HG03439 (cell line): Measurements from ENCODE around the gene SPACA6.

Experiments
- ATAC-seq: cut with Tn5 transposase; IDR thresholded peaks from one replicate; pipeline ENCODE4 v1.9.1; 2021; ENCODE audit warnings: mild to moderate bottlenecking, moderate library complexity; ENCODE audit not compliant: unreplicated experiment

The SPACA6 gene

DNA sequence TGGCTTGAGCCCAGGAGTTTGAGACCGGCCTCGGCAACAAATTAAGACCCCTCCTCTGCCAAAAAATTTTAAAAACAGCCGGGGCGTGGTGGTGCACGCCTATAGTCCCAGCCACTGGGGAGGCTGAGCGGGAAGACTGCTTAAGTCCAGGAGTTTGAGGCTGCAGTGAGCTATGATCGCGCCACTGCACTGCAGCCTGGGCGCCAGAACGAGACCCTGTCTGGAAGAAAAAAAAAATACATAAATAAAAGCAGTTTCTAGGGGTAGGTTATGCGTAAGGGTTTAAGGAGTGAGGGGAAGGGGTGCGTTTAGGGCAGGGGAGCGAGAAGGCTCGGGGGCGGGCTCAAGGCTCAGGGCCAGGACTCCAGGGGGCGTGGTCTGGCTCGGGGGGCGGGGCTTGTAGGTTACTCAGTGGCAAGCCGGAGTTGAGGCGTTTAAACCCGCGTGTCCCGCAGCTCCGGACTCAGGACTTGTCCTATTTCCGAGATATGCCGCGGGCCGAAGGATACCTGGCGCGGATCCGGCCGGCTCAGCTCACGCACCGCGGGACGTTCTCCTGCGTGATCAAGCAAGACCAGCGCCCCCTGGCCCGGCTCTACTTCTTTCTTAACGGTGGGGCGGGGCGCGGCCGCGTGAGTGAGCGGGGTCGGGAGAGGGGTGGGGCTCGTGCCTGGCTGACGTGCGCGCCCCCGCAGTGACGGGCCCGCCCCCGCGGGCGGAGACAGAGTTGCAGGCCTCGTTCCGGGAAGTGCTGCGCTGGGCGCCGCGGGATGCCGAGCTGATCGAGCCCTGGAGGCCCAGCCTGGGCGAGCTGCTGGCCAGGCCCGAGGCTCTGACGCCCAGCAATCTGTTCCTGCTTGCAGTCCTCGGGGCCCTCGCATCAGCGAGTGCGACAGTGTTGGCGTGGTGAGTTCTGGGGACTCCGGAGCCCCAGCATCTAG, 10.7 kb downstream of the SPACA6 start:
- peak; percentile 86 for ATAC-seq

DNA sequence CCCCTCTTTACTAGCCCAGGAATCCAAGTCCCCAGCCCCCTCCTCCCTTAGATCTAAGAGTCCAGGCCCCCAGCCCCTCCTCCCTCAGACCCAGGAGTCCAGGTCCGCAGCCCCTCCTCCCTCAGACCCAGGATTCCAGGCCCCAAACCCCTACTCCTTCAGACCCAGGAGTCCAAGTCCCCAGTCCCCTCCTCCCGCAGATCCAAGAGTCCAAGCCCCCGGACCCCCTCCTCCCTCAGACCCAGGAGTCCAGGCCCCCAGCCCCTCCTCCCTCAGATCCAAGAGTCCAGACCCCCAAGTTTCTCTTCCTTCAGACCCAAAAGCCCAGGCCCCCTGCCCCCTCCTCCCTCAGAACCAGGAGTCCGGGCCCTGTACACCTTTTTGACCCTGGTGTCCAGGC, 11.5 kb downstream of the SPACA6 start:
- ATAC-seq = no peak

DNA sequence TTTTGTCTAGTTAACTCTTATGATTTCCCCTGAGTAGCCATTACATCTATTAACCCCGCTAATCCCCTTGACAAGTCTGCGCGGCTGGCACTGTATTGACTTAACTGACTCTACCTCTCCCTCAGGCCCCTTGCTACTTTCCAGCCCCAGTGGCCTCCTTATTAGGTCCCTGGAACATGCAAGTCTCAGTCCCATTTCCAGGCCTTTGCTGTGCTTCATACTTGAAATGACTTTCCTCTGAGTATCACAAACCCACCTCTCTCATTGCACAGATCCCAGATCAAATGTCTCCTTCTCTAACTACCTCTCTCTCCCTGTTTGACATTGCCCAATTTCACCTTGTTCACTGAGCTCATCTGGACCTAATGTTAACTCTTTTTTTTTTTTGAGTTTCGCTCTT, 13.2 kb downstream of the SPACA6 start:
- no peak for ATAC-seq

DNA sequence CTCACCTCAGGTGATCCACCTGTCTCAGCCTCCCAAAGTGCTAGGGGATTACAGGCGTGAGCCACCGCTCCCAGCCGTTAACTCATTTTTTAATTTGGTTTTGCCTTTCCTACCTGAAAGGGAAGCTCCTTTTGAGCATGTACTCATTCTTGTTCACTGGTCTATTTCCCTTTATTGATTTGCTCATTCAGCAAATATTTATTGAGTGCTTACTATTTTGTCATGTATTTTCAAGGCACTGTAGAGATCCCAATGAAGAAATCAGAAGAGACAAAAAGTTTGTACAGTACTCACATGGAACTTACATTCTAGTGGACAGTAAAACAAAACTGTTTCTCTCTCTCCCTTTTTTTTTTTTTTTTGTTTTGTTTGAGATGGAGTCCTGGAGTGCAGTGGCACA, 13.8 kb downstream of the SPACA6 start:
- ATAC-seq = no peak

DNA sequence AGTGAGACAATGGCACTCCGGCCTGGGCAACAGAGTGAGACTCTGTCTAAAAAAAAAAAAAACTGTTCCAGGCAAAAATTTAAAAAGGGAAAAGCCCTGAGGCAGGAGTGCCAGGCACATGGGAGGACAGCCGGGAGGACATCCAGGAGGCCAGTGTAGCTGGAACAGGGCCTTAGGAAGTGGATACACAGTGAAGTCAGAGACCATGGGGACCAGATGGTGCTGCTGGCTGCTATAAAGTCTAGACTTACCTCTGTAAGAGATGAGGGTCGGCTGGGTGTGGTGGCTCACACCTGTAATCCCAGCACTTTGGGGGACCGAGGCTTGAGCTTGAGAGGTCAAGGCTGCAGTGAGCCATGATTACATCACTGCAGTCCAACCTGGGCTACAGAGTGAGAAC, 15.7 kb downstream of the SPACA6 start:
- ATAC-seq = no peak

DNA sequence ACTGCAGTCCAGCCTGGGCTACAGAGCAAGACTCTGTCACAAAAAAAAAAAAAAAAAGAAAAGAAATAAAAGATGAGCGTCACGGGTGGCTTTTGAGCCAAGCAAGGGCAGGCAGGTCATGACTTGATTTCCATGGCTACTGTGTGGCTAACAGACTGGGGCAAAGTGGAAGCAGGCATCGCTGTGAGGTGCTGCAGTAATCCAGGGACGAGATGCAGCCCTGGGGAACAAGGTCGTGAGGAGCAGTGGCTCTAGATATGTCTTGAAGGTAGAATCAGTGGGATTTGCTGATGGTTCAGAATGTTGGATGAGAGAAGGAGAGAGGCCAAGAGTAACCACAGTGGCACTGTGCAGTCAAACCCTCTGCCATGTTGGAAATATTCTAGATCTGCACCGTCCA, 16.4 kb downstream of the SPACA6 start:
- no peak for ATAC-seq

DNA sequence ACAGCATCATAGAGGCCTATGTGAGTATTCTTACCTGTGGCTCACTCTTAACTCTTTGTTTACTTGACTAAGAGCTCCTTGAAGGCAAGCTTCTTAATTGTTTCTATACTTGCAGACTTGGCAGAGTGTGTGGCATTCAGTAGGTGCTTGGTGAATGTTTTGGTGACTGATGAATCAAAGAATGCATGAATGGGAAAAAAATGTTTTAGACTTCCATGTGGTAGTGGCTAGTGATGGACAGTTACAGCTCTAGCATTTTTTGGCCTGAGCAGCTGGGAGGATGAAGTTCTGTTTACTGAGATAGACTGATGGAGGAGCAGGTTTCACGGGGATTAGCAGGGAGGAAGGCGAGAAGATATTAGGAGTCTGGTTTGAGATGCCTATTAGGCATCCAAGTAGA, 17.0 kb downstream of the SPACA6 start:
- no peak for ATAC-seq

DNA sequence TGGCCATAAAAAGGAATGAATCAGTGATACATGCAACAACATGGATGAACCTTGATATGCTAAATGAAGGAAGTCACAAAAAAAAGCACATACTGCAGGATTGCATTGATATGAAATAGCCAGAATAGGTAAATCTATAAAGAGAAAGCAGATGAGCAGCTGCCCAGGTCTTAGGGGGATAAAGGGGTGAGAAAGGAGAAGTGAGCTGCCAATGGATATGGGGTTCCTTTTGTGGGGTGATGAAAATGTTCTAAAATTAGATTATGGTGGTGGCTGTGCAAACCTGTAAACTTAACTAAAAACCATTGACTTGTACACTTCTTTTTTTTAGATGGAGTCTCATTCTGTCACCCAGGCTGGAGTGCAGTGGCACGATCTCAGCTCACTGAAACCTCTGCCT, 18.6 kb downstream of the SPACA6 start:
- ATAC-seq = no peak

DNA sequence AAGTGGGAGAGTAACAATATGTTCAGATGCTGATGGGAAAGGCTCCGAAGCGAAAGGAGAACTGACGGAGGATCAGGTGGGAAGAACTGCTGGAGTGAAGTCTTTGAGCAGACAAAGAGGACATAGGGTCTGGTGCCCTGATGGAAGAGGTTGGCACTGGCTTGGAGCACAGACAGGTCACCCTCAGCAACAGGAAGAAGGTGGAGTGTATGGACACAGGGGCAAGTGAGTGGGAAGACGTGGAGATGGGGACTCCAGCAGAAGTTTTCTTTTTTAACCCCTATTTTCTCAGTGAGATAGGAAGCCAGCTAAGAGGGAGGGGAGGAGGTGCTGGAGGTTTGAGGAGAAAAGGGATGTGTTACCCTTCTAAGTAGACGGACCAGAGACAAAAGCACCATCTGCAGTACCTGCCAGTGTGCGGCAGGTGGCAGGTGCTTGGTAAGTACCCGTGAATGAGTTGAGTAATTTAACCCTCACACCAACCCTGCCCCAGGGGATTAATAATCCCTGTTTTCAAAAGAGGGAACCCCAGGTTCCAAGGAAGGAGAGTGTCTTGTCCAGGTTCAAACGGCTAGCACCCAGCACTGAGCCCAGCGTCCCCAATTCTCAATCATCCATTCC, 19.4 kb downstream of the SPACA6 start:
- ATAC-seq = no peak

DNA sequence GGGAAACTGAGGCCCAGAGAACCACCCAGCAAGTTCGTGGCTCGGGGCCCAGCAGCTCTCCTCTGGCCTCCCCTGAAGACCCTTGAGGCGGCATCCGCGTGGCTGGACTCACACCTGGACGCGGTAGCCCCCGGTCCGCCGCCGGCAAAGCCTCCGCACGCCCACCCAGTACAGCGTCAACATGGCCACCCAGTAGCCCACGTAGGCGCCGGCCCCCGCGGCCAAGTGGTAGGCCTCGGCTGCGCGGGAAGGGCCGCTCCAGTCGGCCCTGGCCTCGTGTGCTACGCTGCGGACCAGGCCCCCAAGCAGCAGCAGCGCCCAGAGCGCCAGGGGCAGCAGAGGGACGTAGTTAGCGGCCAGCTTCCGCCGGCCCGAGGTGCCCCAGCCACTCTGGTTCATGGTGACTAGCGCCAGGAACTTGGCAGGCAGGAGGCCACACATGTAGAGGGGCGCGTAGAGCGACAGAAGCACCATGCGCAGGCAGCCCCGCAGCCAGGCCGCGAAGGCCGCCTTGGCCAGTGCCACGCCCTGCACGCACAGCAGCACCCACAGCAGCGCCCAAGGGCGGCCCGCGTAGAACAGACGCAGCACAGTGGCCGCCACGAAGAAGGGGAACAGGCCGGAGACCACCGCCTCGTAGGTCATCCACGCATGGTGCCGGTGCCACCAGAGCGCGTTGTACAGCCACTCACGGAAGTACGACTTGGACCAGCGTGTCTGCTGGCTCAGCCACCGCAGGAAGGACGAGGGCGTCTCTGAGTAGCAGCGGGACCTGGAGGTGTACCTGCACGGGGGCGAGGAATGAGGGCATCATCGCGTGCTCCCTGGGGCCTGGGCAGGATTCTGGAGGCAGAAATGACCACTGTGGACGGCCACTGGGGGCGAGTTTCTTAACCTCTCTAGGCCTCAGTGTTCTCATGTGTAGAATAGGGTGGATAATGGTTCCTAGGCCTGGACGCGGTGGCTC, 20.5 kb downstream of the SPACA6 start:
- no peak for ATAC-seq

DNA sequence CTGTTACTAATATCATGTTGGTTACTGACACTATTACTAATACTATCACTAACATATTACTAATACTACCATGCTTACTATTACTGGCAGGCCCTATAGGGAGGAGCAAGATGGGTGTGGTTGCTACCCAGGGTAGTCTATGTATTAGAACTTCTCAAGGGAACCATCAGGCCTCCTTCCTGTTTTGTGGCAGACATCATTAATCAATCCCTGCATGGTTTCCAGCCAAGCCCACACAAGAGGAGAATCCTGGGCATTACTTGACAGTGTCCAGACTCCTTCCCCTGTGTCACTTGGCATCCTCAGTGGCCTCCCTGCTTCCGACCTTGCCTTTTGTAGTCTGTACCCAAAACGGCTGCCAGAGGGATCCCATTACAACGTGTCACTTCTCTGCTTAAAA, 21.7 kb downstream of the SPACA6 start:
- ATAC-seq = no peak

DNA sequence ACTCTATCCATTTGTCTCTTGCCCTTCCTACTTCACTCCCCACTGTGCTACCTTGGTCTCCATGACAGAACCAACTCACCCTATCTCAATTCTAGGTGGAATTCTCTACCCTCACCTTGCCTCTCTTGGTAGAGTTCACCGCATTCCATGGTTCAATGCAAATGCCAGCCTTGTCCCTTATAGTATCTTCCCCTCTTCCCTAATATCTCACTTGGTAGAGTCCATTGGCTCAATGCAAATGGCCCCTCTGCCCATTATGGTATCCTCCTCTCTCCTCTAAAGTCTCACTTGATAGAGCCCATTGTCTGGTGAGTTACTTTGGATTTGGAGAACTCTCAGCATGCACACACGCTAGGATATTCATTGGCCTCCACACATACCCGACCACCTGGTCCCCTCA, 22.7 kb downstream of the SPACA6 start:
- no peak for ATAC-seq

DNA sequence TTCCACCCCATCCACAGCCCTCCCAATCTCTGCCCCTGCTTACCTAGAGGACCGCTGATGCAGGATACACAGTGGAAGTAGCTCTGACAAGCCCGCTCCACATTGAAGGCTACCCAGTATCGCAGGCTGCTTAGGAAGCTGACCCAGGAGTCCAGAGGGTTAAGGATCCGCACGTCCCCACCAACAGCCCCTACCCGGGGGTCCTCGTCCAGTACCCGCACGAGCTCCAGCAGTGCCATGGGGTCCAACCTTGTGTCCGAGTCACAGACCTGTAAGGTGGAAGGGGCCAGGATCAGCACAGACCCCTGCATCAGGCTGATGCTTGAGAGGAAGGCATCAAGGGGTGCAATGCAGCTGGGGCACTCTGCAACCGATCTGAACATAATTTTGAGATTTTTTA, 23.8 kb downstream of the SPACA6 start:
- no peak for ATAC-seq

DNA sequence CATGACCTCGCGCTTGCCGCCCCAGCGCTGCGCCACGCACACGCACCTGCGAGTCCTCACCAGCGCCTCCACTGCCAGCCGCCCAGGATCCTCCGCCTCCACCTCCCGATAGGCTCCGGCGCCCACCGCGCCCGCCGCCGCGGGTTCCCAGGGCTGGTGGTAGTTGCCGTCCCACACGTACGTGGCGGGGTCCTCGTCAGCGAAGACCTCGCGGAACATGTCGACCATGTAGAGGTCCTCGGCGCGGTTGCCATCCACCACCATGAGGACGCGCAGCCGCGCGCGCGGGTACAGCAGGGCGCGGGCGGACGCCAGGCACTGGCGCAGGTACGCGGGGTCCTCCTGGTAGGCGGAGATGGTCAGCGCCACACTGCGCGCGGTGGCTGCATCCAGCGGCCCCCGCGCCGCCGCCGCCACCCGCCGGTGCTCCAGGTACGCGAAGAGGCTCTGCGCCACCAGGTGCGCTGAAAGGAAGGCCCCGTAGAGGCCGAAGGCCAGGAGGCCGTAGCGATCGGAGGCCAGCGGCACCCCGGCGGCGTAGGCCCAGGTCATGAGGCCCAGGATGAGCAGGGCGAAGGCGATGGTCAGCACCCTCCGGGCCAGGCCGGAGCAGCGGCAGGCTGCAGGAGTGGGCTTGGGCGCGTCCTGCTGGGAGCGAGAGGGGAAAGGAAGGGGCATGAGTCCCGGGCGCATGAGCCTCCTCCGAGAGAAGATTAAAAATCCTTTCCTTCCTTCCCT, 26.3 kb downstream of the SPACA6 start:
- no peak for ATAC-seq

DNA sequence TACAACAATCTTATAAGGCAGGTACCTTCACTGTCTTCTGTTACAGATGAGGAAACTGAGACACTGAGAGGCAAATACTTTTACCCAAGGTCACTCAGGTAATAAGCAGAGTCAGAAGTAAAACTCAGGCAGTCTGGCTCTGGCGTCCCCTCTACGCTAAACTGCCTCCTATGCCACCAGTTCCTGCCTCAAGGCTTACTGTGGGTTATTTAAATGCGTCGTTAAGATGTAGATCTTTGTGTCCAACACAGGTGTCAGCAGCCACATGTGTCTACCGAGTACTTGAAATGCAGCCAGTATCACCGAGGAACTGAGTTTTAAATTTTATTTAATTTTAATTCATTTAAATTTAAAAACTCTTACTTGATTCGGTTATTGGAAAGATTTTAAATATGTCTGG, 28.8 kb downstream of the SPACA6 start:
- no peak for ATAC-seq

DNA sequence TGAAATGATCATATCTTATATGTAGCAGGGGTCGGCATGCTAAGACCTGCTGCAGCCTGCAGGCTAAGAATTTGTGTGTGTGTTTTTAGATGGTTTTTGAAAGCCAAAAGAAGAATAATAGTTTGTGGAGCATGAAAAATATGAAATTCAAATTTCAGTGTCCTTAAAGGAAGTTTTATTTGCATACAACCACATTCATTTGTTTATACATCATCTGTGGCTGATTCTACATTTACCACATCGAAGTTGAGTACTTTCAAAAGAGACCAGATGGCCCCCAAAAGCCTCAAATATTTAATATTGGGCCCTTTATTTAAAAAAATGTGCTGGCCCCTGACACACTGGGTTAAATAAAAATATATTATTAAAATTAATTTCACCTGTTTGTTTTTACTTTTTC, 29.4 kb downstream of the SPACA6 start:
- ATAC-seq = no peak

DNA sequence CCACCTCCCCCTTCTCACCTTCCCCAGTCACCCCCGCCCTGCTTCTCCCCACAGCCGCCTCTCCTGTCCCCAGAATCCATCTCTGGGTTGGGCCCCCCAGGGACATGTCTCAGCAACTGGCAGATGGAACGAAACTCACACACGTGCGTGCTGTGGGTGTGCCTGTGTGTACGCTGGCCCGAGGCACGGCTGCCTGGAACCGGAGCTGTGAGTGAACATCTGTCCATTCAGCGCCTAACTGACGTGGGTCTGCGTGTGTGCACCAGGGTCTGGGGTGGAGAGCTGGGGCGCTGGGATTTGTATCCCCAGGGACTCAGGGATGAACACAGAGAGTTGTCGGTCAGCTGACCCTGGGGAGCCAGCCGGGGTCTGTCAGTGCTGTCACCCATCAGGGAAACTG, 31.4 kb downstream of the SPACA6 start:
- ATAC-seq = no peak

DNA sequence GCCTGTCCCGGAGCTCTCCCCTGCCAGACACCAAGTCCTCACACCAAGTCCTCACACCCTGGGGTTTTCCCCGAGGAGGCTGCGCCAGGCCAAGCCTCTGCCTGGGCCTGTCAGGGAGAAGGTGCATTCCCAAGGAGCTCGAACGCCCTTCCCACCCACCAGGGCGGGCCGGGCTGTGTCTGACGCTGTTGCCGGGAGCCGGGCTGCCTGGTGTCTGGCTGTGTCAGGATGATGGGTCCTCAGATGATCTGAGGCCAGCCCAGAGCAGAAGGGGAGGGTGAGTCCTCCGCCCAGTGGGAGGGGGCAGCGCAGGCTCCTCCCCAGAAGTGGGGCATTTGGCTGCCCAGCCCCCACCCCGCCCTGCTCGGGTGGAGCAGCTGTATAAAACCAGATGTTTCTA, 32.9 kb downstream of the SPACA6 start:
- ATAC-seq = no peak

DNA sequence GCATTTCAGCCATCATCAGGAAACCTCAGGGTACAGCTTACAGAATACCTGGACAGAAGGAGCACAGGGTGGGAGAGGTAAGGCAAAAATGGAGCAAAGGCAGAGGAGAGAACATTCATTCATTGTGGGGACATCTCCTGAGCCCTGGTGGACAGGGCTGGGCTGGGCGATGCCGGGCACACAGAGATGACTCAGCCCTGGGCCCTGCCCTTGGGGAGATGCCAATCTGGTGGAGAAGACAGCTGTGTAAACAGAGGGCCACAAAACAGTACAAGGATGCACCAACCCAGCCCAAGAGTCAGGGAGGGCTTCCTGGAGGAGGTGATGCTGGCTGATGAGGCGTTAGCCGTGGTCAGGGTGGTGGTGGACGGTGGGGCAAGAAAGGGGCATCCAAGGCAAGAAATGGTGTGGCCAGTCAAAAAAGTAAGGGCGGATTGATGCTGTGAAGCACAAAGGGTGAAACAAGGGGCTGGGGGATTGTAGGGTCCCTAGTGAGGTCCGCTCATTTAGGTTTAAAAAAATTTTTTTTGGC, 34.3 kb downstream of the SPACA6 start:
- no peak for ATAC-seq

DNA sequence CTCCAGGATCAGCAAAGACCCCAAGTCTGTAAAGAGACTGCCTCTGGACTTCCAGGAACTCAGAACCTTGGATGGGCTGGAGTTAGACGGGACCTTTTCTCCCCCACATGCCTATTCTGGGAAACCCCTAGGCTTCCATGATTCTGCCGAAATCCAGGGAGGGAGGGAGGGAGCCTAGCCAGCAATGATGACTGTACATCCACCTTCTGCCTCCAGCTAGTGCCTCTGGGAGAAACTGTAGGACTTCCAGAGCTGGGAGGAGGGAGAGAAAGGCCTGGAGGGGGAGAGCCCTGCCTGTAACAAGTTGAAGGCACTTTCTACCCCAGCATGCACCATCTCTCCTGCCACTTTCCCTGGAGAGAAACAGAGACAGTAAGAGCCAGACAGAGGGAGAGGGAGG, 36.7 kb downstream of the SPACA6 start:
- no peak for ATAC-seq
